ENCODE results near the gene VPS33B.
A peak's percentile ranks its signal among the peaks of the same experiment; 100 is the strongest.

The VPS33B gene

DNA sequence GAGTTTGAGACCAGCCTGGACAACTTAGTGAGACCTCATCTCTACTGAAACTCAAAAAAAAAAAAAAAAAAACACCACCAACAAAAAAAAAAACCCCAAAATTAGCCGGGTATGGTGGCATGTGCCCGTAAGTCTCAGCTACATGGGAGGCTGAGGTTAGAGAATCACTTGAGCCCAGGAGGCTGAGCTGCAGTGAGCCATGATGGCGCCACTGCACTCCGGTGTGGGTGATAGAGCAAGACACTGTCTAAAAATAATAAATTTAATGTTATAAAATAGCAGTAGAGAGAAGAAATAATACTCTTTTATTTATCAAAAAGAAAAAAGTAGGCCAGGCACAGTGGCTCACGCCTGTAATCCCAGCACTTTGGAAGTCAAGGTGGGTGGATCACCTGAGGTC is 50.3 kb downstream of the VPS33B start:
- no peak for DNase-seq

DNA sequence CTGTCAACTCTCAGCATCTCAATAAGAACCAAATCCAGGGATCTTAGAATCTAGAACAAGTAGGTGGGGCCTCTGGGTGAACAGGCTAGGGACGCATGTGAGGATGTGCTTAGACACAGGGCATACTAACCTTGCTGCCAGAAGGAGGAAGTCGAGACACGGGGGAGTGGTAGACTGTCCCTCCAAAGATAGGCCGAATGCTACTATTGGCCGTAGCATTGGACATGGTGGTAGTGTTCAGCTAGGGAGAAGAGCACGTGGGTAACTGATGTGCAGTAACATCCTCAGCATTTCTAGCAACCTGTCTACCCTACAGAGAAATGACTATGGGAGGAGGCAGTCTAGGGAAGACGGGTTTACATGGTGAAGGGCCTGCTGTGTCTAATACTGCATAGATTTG is 52.1 kb downstream of the VPS33B start:
- no peak for DNase-seq

DNA sequence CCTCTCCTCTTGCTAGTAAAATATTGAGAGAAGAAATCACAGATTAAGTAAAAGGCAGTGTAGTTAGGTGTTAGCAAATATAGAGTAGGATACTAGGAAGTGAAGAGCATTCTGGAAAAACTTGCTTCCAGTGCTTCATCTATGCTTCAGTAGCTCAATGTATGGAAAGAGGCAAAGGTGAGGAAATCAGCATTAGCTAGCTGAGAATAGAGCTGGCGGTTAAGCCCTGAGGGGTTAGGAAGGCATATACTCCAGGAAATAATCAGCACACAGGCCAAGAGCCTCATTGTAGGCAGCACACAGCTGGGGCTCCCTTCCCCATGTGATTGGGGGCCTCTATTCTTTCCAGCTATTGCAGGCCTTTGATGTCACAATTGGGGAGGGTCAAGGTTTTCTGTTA is 54.0 kb downstream of the VPS33B start:
- no peak for DNase-seq

DNA sequence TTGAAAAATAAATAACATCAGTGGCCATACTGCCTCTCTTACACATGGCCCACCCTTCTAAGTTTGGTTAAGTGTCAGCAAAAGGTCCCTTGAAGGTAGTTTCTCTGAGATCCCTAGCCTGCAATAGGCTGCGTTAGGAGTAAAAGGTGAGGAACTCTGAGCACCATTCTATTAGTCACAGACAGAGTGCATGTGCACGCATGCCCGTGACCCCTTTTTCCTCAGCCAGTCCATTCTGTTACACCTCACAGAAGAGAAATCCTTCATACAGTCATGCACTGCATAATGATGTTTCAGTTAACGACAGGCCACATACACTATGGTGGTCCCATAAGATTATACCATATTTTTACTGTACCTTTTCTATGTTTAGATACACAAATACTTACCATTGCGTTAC is 55.2 kb downstream of the VPS33B start:
- DNase-seq, result no peak

DNA sequence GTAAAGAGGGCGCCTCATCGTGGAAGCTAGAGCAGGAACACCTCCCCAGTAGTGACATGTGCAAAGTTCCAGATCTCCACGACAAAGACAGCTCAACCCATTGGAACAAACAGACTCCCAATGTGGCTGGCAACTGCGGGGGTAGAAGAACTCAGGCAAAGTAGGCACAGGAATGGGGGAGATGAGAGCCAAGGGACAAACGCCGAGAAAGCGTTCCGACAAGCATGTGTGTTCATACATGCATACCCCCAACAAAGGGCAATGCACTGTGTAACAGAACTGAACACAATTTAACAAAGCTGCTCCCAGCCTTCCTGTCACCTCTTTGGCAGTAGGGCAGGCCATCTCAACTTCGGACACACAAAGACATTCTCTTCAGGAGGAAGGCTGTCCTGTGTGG is 56.1 kb downstream of the VPS33B start:
- no peak for DNase-seq

DNA sequence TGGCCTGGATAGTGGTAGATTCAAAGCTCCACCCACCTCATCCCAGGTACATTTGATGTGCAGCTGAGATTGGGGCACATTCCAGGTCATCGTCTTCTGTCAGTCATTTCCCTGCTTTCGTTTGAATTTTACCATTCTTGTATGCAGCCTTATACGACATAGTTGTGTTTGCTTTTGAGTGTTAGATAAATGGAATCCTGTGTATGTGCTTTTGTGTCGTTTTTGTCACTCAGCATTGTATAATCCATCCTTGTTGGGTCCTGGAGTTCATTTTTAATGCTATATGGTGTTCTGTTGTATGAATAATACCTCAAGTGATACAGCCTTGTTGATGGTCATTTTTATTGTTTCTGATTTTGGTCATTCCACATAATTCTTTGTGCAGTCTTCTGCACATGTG is 60.4 kb downstream of the VPS33B start:
- no peak for DNase-seq

DNA sequence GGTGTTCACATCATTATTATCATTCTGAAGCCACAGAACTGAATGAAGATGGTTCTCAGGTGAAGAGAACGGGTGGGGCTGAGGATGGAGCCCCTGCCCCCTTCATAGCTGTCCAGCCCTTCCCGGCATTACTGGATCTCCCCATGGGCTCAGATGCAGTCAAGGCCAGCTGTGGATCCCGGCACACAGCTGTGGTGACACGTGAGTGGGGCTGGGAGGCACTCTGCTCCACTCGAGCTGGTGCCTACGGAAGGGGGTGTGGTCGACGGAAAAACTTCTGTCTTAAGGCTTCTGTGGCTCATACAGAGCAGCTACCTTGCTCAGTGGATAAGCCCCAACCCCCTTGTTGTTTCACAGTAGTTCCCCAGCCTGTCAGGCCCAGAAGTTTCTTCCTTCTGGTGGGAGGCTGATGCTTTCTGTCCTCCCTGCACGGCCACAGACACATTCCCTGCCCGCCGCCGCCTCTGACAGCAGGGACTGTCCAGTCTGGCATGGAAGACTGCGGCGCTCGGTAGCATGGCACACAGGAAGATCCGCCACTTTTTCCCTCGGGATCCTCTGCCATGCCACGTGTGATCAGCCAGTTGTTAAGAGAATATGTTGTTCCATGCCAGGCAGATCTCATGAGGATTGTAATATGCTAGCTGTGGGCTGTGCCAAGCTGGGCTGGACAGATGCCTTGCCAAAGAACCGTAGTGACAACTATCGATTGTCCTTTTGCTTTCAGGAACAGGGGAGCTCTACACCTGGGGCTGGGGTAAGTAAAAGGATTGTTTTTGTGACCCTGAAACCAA is 61.9 kb downstream of the VPS33B start:
- peak; percentile 17 for DNase-seq

DNA sequence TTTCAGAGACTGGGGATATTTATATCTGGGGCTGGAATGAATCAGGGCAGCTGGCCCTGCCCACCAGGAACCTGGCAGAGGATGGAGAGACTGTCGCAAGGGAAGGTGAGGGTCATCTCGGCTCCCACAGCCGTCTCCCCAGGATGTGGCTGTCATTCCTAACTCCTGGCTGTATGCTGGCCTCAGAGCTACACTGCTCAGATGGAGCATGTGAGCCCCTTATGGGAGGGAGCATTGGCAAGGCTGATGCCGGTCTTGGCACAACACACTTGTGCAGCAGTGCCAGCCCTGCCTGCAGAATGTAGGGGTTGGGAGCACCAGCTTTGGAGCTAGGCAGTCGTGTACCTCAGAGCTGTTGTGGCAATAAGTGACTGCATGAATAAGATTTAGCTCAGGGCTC is 62.5 kb downstream of the VPS33B start:
- peak; percentile 70 for DNase-seq

DNA sequence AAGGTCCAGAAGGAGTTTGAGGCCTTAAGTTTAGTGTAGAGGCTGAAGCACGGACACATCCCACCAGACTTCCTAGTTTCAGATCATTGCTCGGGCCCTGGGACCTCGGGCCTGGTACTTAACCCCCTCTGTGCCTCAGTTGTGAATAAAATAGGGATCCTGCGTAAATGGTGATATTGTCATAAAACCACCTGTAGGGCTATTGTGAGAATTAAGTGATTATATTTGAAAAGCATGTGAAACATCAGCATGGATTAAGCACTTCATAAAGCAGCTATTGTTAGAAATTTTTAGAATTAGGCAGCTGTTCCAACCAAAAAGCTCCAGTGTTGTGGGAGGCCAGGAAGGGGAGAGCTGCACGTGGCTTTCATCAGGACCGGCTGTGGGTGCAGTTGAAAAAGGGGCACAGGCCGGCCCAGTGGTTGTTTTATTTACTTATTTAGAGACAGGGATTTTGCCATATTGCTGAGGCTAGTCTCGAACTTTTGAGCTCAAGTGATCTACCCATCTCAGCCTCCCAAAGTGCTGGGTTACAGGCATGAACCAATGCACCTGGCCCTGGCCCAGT is 63.3 kb downstream of the VPS33B start:
- no peak for DNase-seq

DNA sequence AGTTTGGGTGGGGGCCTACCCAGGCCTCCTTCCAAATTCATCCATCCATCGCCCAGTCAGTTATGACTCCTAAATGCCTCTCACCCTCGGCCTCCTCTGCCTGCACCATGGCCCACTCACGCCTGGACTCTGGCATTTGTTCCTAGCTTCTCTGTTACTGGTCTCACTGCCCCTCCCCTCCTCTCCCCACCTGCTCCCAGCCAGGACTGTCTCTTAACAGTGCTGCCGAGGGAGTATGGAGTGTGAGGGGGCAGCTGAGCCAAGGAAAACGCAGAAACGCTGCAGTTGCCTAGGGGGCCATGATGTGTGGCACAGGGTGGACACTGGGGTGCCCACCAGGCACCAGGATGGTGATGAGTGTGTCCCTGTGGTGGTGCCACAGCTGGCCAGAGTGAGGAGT is 64.6 kb downstream of the VPS33B start:
- DNase-seq, result no peak

DNA sequence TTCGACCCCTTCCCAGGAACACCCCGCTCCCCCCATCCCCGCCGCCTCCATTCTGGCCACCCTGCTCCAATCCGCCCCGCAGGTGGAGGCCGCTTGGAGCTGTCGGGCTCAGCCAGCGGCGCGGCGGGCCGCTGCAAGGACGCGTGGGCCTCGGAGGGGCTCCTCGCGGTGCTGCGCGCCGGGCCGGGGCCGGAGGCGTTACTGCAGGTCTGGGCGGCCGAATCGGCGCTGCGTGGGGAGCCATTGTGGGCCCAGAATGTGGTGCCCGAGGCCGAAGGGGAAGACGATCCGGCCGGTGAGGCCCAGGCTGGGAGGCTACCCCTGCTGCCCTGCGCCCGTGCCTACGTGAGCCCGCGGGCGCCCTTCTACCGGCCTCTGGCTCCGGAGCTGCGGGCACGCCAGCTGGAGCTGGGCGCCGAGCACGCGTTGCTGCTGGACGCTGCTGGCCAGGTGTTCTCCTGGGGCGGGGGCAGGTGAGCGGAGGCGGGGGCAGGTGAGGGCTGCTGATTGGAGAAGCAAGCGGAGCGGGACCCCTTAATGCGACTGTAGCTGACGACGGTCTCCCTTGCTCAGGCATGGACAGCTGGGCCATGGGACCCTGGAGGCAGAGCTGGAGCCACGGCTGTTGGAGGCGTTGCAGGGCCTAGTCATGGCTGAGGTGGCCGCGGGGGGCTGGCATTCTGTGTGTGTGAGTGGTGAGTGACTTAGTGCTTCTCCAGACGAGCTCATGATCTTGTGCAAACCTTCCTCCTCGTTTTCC is 65.2 kb downstream of the VPS33B start:
- DNase-seq, result no peak

DNA sequence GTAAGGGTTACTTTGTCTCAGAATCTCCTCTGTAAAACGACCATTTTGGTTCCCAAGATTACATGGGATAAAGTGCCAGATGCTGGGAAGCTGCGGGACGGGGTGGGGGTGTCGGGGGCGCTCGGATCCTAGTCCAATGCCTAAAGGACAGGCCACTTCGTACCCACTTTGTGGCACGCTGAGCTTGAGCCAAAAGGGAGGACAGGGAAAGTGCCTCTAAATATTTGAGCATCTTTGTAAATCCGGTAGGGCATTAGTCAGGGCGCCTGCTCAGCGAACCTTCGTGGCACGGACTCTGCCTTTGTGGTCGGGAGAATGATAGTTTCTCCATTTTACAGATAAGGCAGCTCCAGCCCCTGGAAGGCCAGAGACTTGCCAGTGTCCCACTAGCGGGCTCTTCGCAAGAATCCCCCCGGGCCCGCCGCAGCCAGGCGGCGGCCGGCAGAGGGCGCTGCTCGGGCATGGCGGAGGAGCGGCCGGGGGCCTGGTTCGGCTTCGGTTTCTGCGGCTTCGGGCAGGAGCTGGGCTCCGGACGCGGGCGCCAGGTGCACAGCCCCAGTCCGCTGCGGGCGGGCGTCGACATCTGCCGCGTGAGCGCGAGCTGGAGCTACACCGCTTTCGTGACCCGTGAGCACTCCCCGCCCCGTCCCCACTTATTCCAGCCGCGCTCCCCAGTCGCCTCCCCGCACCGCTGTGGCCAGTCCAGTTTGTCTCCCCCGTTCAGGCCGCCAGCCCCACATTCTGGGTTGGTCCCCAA is 65.9 kb downstream of the VPS33B start:
- DNase-seq, result no peak

DNA sequence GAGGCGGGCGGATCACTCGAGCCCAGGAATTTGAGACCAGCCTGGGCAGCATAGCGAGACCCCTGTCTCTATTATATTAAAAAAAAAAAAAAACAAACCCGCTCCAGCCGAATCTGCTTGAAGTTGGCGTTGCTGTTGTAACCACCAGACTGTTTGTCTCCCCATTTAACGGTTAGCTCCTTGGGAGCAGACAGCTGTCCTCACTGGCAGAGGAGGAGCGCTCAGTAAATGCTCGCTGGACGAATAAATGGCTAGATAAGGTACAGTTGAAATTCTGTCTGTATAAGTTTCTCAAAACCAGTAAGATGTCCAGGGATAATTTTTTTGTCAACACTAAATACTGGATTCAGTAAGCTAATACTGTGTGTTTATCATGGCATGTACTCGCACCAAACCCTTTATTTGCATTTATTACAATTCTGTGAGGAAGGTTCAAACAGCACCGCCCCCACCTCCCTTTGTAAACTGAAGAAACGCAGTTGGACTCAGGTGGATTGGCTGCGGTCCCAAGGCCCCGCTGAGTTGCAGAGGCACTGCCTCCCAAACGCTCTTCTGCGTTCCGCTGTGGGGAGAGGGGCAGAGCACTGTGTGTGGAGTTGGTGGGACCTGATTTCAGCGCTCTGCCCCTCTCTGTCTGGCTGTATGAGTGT is 66.6 kb downstream of the VPS33B start:
- DNase-seq, result no peak

DNA sequence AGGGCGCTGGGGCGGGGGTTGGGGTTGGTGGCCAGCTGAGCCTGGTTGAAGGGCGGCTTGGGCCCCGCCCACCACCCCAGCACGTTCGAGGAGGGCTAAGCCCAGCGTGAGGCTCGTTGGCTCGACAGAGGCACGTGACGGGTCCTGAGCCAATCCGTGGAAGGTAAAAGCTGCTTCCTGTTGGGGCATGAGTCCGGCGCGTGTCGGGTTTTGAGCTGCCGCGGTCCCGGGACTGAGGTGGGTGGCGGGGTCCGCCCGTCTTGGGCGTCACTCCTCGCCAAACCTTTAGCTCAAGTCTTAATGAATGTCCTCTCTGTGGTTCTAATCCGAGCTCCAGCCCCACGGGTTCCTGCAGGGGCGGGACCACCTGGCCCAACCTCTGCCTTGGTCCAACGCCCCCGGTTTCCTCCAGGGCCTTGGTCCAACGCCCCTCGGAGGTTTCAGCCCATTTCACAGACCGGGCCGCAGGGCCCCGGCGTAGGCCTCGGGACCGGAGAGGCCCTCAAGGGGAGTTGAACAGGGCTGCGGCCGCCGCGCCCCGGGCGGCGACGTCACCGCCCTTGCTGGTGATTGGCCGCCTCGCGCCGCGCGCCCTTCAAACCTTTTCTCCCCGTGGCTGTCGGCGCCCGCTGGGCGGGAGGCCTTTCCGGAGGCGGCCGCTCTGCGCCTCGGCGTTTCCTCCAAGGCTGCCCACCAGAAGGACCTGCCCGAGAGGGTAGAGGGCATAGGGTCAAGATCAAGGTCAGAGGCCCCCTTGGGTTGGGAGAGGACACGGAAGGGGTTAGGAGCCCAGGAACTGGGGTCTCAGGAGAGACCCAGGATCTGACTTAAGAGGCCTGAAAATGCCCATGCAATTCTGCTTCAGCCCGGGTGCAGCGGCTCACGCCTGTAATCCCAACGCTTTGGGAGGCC is 67.4 kb downstream of the VPS33B start, which contains the start of gene RCCD1:
TSS of gene RCCD1 (plus strand) at position 173 of the 912 bp plus-strand sequence. CDS start 1,851 bp downstream, outside the sequence.
- no peak for DNase-seq

DNA sequence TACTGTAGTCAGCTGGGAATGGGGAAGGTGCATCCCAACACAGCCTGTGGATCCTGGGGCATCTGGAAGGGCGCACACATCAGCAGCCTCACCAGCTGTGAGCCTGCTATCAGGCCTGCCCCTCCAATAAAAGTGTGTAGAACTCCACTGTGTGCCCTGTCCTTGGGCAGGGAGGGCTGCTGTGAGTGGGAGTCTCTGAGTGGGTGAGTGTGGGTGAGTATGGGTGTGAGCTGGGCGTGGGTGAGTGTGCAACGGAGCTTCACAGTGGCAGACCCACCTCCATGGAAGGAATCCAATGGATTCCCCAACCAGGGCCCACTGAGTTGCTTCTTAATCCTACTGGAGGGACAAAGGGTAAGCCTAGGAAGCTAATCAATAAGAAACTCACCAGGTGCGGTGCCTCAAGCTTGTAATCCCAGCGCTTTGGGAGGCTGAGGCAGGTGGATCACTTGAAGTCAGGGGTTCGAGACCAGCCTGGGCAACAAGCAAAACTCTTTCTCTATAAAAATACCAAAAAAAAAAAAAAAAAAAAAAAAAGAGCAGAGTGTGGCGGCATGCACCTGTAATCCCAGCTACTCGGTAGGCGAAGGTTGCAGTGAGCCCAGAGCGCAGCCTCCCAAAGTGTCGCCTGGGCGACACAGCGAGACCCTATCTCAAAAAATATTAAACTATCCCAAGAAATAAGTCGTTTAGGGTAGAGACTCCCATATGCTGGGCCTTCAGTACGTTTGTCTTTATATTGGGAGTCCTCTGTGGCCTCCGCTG is 68.3 kb downstream of the VPS33B start:
- DNase-seq, result no peak

DNA sequence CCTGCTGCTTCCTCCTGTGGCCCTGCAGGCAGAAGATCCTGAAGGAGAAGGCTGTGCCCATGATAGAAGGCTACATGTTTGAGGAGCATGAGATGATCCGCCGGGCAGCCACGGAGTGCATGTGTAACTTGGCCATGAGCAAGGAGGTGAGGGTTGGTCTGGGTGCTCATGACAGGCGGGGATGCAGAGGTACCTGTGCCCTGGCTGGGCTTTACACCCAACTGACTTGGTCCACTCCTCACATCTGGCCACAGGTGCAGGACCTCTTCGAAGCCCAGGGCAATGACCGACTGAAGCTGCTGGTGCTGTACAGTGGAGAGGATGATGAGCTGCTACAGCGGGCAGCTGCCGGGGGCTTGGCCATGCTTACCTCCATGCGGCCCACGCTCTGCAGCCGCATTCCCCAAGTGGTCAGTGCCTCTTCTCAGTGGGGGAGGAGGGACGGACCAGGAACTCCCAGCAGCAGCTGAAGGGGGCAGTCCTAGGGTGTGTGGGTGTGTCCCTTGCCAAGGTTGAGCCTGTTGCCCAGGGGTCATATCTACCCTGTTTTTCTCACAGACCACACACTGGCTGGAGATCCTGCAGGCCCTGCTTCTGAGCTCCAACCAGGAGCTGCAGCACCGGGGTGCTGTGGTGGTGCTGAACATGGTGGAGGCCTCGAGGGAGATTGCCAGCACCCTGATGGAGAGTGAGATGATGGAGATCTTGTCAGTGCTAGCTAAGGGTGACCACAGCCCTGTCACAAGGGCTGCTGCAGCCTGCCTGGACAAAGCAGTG is 69.3 kb downstream of the VPS33B start:
- no peak for DNase-seq

DNA sequence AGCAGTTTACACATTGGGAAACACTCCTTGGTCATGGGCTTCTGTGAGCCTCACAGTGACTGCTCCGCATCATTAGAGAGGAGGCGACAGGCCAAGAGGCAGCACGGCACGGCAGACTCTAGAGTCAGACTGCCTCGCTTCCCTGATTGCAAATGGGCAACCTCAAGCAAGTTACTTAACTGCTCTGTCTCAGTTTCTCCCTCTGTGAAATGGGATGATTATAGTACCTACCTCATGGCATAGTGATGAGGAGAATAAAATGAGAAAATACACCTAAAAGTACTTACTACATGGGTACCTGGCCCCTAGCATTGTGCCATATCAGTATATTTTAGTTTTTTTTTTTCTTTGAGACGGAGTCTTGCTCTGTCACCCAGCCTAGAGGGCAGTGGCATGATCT is 71.7 kb downstream of the VPS33B start:
- DNase-seq, result no peak

DNA sequence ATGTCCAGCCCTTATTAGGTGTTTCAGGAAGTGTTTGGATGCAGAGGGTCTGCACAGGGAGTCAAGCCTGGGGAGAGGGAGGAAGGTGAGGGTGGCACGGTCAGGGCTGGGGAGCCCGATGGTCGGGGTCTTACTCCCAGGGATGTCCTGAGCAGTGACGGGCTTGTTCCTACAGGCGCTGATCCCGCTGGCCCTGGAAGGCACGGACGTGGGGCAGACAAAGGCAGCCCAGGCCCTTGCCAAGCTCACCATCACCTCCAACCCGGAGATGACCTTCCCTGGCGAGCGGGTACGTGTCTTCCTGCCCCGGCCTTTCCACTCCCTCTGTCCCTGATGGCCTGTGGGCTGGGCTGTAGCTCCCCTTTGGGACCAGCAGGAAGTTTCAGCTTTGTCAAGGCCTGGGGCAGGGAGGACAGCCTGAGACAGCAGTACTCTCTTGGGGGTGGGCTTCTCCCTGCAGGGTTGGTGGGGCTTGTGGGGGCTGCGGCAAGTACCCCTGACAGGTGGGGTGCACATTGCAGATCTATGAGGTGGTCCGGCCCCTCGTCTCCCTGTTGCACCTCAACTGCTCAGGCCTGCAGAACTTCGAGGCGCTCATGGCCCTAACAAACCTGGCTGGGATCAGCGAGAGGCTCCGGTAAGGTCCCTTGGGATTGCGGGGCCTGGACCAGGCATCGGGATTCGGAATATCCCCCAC is 72.3 kb downstream of the VPS33B start:
- no peak for DNase-seq

Measured in NCI-H446 treated with DMSO at 0.1 percent for 48 hours (cell line).